Measurements from ENCODE around the gene CEACAM7.

The CEACAM7 gene

DNA sequence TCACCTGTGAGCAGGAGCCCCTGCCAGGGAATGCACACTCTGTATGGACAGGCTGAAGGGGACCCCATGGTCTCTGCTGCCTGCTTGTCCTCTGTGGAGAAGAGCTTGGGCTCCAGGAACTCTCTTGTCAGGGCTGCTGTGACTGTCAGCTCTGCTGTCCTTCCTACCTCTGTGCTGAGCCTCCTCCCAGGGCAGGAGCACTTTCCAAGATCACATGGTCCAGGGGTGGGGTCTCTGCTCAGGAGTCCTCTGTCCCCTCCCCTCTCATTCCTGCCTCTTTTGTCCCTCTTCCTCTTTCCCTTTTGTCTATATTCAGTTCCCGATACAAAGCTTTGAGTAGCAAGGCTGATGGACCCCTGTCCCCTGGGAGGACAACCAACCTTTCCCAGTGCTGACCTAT is at the start of gene CEACAM7:
Gene CEACAM7 (minus strand): TSS at position 173 of the 400 bp plus-strand sequence. CDS start 105 bp downstream, at position 68.
- DNase-seq (ENCODE audit: low spot score), result no peak
- in situ Hi-C loops (cut with MboI; ENCODE audit: low pct_unique_long_range_greater_than_20kb, low sequenced_read_pairs, unreplicated experiment), result no loop called here
- TF ChIP-seq, protein P1, sequence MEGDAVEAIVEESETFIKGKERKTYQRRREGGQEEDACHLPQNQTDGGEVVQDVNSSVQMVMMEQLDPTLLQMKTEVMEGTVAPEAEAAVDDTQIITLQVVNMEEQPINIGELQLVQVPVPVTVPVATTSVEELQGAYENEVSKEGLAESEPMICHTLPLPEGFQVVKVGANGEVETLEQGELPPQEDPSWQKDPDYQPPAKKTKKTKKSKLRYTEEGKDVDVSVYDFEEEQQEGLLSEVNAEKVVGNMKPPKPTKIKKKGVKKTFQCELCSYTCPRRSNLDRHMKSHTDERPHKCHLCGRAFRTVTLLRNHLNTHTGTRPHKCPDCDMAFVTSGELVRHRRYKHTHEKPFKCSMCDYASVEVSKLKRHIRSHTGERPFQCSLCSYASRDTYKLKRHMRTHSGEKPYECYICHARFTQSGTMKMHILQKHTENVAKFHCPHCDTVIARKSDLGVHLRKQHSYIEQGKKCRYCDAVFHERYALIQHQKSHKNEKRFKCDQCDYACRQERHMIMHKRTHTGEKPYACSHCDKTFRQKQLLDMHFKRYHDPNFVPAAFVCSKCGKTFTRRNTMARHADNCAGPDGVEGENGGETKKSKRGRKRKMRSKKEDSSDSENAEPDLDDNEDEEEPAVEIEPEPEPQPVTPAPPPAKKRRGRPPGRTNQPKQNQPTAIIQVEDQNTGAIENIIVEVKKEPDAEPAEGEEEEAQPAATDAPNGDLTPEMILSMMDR (IDR thresholded peaks at IDR 0.05; ENCODE audit: extremely low read depth, insufficient read depth, missing control alignments), result no peak

DNA sequence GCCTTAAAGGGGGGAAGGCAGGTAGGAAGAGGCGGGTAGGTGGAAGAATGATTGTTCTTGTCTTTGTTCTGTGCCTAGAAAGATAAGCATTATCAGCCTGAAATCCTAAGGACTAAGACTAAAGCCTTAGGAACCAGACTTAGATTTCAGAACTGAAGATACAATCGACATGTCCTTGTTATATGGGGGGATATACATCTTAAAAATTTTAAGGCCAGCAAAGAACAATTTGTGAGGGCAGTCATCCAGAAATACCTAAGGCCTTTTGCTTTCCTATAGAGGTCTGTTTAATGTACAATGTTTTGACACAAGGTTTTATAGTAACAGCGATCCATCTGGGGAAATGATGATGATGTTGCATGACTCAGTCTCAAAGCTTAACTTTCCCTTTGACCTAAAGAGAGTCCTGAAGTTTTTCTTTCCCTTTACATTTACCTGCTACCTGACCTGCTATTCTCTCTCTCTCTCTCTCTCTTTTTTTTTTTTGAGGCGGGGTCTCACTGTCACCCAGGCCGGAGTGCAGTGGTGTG is 47.1 kb upstream of the CEACAM7 start:
- no peak for DNase-seq (ENCODE audit: low spot score)
- TF ChIP-seq, protein P1 (IDR thresholded peaks at IDR 0.05; ENCODE audit: extremely low read depth, insufficient read depth, missing control alignments), result no peak
- in situ Hi-C loops (cut with MboI; ENCODE audit: low pct_unique_long_range_greater_than_20kb, low sequenced_read_pairs, unreplicated experiment), result no loop called here

DNA sequence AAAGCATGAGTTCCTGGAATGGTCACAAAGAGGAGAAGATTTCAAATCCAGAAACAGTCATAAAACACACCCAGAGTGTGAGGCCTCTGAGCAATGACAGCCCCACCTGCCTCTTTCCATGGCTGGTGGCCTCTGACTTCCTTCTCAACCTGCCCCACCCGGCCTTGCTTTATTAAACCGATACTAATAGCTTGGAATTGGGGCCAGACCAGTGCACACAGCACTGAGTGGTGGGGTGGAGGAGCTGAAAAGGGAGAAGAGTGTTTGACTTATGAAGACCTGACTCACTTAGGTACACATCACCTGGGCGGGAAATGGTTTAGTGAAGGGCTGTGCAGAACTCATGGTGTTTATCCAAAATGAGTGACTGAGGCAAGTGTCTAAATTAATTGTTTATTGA is 46.5 kb upstream of the CEACAM7 start:
- TF ChIP-seq, protein P1 (IDR thresholded peaks at IDR 0.05; ENCODE audit: extremely low read depth, insufficient read depth, missing control alignments), result no peak
- DNase-seq (ENCODE audit: low spot score), result no peak
- in situ Hi-C loops (cut with MboI; ENCODE audit: low pct_unique_long_range_greater_than_20kb, low sequenced_read_pairs, unreplicated experiment), result no loop called here

DNA sequence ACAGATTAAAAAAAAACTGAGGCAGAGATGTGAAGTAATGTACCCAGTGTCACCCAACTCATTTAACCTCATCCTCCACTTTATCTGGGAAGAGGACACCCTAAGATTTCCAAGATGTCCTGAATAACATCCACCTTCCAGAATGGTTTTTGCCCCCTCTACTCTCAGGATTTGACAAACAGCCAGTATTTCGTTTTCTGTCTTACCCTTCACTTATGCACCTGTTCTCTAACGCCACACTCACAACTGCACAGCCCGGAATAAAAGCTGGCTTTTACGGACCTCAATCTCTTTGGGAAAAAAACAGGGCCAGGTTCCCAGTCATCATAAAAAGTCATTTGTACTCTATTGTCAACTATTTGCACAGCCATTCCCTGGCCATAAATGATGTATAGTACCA is 46.1 kb upstream of the CEACAM7 start:
- TF ChIP-seq, protein P1 (IDR thresholded peaks at IDR 0.05; ENCODE audit: extremely low read depth, insufficient read depth, missing control alignments), result no peak

DNA sequence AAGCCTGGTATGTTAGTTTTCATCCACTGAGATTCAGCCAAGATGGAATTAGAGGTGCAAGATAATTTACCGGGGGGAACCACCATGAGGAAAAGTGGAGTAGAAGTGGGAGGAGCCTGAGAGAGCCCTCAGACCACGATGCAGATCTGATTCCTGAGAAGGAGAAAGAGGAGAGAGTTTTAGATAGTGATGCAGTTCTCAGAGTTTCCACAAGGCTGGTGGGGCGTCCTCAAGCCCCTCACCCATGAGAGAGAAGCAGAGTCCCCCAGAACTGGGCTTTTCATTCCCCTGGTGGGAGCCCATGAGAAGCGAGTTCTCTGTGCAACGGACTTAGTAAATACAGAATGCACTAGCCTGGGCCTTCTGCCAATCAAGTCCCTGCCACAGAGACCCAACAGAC is 38.4 kb upstream of the CEACAM7 start:
- TF ChIP-seq, protein P1 (IDR thresholded peaks at IDR 0.05; ENCODE audit: extremely low read depth, insufficient read depth, missing control alignments), result no peak
- DNase-seq (ENCODE audit: low spot score), result no peak
- in situ Hi-C loops (cut with MboI; ENCODE audit: low pct_unique_long_range_greater_than_20kb, low sequenced_read_pairs, unreplicated experiment), result no loop called here

More for the DNA sequence above, 46.1 kb upstream of the CEACAM7 start:
- in situ Hi-C loops (cut with MboI; ENCODE audit: low pct_unique_long_range_greater_than_20kb, low sequenced_read_pairs, unreplicated experiment), result no loop called here
- DNase-seq (ENCODE audit: low spot score), result no peak

DNA sequence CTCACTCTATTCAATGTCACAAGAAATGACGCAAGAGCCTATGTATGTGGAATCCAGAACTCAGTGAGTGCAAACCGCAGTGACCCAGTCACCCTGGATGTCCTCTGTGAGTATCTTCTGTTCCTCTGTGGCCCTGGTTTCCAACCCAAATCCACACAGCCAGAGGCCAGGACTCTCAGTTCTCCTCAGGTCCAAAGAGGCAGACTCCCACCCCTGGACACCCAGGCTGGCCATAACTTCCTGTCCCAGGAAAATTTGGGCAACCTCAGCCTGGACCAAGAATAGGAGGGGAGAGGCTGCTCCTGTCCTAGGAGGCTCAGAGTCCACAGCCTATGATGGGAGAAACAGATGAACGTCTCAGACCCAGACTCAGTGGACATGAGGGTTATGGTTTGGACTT is 32.0 kb upstream of the CEACAM7 start:
- no peak for DNase-seq (ENCODE audit: low spot score)
- TF ChIP-seq, protein P1 (IDR thresholded peaks at IDR 0.05; ENCODE audit: extremely low read depth, insufficient read depth, missing control alignments), result no peak
- in situ Hi-C loops (cut with MboI; ENCODE audit: low pct_unique_long_range_greater_than_20kb, low sequenced_read_pairs, unreplicated experiment), result no loop called here

All from GM13977 (cell line).